Measurements from ENCODE around the gene ASPN.

The ASPN gene

DNA sequence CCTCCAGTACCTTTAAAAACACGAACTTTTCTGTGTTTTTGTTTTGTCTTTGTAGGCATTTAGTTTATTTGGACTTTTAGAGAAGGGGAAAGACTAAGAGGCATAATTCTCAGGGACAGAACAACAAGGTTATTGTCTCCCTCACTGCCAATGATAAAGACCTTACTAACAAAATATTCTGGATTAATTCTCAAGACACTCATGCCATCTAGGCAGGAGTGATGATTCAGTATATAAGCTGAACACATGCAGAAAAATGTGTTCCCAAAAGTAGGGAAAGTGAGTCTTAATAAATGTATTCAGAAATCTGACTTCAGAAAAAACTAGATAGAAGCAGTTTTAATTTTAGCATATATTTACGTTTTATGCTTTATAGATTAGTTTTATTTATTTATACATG, 17.4 kb upstream of the ASPN start:
- no peaks in the 10 kb centered on the region for H3K9me3 Mint-ChIP-seq
- ATAC-seq (replicated peaks; ENCODE audit: extremely low read depth, poor library complexity, severe bottlenecking), result no peak

DNA sequence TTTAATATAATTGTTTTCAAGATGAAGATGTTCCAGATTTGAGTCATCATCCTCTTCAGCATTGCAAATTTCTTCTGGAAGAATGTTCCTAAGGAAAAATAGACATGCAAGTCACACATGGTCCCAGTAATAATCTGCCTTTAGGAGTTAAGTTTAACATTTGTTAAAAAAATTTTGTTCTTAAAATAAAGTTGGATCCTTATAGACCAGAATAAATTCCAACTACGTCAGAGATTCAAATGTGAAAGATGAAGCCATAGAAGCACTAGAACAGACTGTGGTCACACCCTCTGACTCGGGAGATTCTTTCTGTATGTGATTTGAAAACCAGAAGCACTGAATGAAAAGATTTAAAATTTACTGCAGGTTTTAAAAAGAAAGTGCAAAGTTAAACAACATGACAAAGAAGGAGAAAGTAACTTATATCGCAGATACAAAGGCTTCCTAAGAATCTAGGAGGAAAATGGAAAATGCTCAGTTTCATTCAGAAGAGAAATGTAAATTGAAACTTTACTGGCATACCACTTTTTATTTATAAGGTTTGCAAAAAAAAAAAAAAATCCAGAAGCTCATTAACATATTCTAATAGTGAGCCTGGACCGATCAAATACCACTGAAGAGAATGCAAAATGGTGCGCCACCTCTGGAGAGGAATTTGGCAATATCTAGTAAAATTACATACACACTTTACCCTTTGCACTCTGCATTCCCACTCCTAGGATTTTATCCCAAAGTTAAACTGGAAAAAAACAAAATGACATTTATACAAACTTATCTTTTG, 14.3 kb upstream of the ASPN start:
- H3K9me3 Mint-ChIP-seq, result no peaks in the 10 kb centered on the region
- H3K4me1 Mint-ChIP-seq, result no peaks in the 10 kb centered on the region
- no peaks in the 10 kb centered on the region for H3K27me3 Mint-ChIP-seq
- ATAC-seq (replicated peaks; ENCODE audit: extremely low read depth, poor library complexity, severe bottlenecking) (no peak), DNase-seq (ENCODE audit: low spot score in 2 of 2) (no peak)
- no peak overlapping the region for H3K4me3 Mint-ChIP-seq
- no peaks in the 10 kb centered on the region for H3K36me3 Mint-ChIP-seq (ENCODE audit: insufficient read depth)
- no peak overlapping the region for H3K27ac Mint-ChIP-seq (ENCODE audit: low read depth)

More for the DNA sequence above, 17.4 kb upstream of the ASPN start:
- no peaks in the 10 kb centered on the region for H3K4me1 Mint-ChIP-seq
- H3K4me3 Mint-ChIP-seq, result no peak overlapping the region
- no peak overlapping the region for H3K27ac Mint-ChIP-seq (ENCODE audit: low read depth)
- no peaks in the 10 kb centered on the region for H3K27me3 Mint-ChIP-seq
- H3K36me3 Mint-ChIP-seq (ENCODE audit: insufficient read depth), result no peaks in the 10 kb centered on the region
- DNase-seq (ENCODE audit: low spot score in 2 of 2), result no peak

DNA sequence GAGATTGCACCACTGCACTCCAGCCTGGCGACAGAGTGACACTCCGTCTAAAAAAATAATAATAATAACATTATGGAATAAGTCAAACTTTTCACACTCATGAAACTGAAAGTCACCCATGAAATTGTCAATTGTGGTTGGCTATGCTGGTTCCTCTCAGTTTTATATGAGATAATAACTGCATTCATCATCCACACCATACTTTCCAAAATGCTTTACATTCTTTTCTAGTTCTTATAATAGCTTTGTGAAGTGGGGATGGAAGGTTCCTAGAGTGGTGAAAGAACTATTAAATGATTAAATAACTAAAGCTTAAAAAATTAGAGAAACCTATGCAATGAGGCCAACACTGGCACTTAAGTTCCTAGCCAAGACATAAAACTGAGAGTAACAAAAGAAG, 12.6 kb upstream of the ASPN start:
- no peak overlapping the region for H3K27ac Mint-ChIP-seq (ENCODE audit: low read depth)
- no peaks in the 10 kb centered on the region for H3K4me1 Mint-ChIP-seq
- no peak for DNase-seq (ENCODE audit: low spot score in 2 of 2)
- no peaks in the 10 kb centered on the region for H3K9me3 Mint-ChIP-seq
- H3K36me3 Mint-ChIP-seq (ENCODE audit: insufficient read depth), result no peaks in the 10 kb centered on the region
- H3K4me3 Mint-ChIP-seq, result no peak overlapping the region
- ATAC-seq (replicated peaks; ENCODE audit: extremely low read depth, poor library complexity, severe bottlenecking), result no peak
- no peaks in the 10 kb centered on the region for H3K27me3 Mint-ChIP-seq

DNA sequence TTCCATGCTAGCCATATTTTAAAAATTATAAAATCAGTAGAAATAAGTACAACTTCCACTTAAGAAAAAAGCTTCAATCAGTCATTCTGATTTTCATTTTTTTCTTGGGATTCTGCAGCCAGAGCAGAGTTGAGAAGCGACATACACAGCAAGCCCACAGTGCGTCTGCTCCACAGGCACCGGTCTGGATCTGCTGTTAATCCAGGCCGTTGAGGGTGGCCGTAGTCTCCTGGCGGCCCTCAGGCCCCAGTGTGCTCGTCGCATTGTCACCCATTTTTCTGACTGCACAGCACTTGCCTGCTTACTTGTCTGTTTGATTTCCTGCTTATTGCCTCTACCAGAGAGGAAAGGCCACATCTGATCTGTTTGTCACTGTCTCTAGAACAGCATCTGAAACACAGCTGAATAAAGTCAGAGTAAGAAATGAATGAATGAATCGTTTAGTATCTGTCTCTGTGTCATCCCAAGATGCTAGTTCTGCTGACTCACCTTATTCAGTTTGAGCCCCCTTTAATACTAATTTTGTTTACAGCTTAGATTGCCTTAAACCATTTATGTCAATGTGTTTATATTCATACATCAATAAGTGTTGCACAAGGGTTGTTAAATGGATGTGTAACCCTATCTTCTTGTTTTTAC, 11.6 kb upstream of the ASPN start:
- Mint-ChIP-seq H3K4me1 (no peaks in the 10 kb centered on the region), H3K27me3 (no peaks in the 10 kb centered on the region), H3K9me3 (no peaks in the 10 kb centered on the region), H3K27ac (ENCODE audit: low read depth) (no peak overlapping the region), H3K36me3 (ENCODE audit: insufficient read depth) (no peaks in the 10 kb centered on the region), H3K4me3 (no peak overlapping the region)
- ATAC-seq (replicated peaks; ENCODE audit: extremely low read depth, poor library complexity, severe bottlenecking) (no peak), DNase-seq (ENCODE audit: low spot score in 2 of 2) (no peak)

DNA sequence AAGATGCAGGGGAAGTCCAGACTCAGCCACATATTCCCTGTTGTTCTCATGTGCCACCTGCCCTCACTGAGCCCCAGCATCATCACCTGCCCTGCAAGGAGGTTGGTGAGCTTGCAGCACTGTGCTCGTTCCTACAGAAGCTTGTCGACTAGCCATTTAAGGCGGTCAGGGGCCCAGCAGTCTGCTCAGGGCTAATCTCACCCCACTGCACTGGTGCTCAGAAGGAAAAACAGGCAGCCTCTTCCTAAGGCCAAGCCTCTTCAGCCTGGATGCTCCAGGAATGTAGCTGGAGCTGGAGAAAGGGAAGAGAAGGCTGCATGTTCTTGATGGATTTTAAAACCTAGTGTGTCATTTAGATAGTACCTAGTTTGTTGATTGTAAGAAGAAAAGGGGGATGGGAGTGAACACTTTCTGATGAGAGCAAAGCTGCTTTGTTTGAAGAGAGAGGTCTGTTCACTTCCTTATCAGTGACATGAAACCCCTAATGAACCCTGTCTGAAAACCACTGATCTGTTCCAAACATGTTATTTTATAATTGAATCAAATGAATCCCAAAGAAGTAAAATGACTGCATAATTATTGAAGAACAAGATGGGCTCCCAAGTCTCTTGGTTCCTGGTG, 10.6 kb upstream of the ASPN start:
- ATAC-seq (replicated peaks; ENCODE audit: extremely low read depth, poor library complexity, severe bottlenecking) (no peak), DNase-seq (ENCODE audit: low spot score in 2 of 2) (no peak)
- Mint-ChIP-seq H3K36me3 (ENCODE audit: insufficient read depth) (no peaks in the 10 kb centered on the region), H3K27ac (ENCODE audit: low read depth) (no peak overlapping the region), H3K4me3 (no peak overlapping the region), H3K4me1 (no peaks in the 10 kb centered on the region), H3K27me3 (no peaks in the 10 kb centered on the region), H3K9me3 (no peaks in the 10 kb centered on the region)

DNA sequence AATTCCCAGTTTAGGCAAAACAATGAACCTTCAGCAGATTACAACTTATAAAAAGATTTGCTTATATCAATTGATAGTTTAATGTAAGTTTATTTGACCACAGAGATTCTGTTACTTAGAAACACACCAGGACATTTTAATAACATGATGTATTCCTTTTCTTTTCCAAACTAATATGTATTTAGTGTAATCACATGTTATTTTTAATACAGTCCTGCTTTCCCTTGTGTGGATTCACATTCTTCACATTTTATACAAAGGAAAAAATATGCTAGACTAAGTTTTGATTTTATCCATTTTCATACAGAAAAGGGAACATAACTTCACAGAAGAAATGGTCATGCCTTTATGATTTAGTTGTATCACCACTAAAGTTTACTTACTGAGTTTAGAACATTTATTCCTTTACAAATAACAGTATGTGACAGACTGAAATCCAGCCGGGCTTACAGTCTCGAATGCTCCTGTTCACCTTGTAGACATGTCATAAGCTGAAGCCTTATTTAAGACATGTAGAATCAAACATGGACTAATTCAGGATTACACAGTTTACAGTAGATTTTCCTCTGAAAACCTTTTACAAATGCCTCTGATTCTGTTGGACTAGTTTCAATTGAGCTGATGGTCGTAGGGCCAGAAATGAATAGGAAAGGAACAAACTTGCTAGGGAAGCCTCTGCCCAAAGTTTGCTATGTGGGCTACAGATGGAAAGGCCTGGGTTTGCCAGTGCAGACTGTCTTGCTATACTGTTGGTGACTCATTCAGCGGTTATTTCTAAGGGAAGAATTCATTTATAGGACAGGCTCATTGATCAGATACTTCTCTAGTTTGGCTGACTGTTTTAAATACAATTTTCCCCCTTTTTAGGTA, 6.6 kb upstream of the ASPN start:
- no peaks in the 10 kb centered on the region for H3K27me3 Mint-ChIP-seq
- no peak for DNase-seq (ENCODE audit: low spot score in 2 of 2)
- no peak overlapping the region for H3K4me3 Mint-ChIP-seq
- H3K9me3 Mint-ChIP-seq, result no peaks in the 10 kb centered on the region
- H3K27ac Mint-ChIP-seq (ENCODE audit: low read depth), result no peak overlapping the region
- ATAC-seq (replicated peaks; ENCODE audit: extremely low read depth, poor library complexity, severe bottlenecking), result no peak
- H3K36me3 Mint-ChIP-seq (ENCODE audit: insufficient read depth), result no peaks in the 10 kb centered on the region
- H3K4me1 Mint-ChIP-seq, result no peaks in the 10 kb centered on the region

DNA sequence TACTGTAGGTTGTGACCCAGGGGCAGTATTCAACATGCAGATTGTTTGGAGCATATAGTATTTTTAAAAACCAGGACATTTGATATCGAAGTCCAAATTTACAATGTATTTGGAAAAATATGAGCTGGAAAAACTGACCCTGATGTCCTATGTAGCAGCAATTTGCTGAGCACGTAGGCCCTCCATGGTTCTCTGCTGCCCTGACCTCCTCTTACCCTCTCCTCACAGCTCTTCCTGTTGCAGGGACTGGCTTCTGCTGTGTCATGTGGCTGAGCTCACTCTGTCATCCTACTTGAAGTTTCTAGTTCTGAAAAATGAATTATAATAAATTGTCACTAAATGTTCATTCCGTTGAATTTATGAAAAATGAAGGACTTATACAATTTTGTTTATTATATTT, 4.1 kb upstream of the ASPN start:
- Mint-ChIP-seq H3K27ac (ENCODE audit: low read depth) (no peak overlapping the region), H3K36me3 (ENCODE audit: insufficient read depth) (no peaks in the 10 kb centered on the region), H3K9me3 (no peaks in the 10 kb centered on the region), H3K4me3 (no peak overlapping the region), H3K27me3 (no peaks in the 10 kb centered on the region), H3K4me1 (peaks cover 1% of the 10 kb centered on the region)
- ATAC-seq (replicated peaks; ENCODE audit: extremely low read depth, poor library complexity, severe bottlenecking) (no peak), DNase-seq (ENCODE audit: low spot score in 2 of 2) (no peak)

DNA sequence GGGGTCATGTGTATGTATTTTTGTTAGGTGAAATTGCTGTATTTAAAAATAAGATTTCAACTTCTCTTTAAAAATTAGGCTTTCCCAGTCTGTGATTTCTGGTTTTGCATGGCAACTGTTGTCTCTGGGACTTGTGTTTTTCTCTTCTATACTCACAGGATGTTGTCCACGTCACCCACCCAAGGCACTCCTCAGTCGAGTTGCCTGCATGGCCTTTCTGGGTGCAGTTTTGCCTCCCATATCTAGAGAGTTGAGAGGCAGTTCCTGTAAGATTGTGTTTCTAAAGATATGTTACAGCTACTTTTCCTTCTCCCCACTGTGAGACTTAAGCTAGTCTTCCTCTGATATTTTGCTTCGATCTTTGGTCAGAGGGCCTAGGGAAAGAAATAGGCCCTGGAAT, 2.3 kb upstream of the ASPN start:
- Mint-ChIP-seq H3K27me3 (no peaks in the 10 kb centered on the region), H3K36me3 (ENCODE audit: insufficient read depth) (no peaks in the 10 kb centered on the region), H3K27ac (ENCODE audit: low read depth) (no peak overlapping the region), H3K9me3 (no peaks in the 10 kb centered on the region), H3K4me1 (peaks cover 7% of the 10 kb centered on the region), H3K4me3 (no peak overlapping the region)
- ATAC-seq (replicated peaks; ENCODE audit: extremely low read depth, poor library complexity, severe bottlenecking), result no peak
- no peak for DNase-seq (ENCODE audit: low spot score in 2 of 2)

DNA sequence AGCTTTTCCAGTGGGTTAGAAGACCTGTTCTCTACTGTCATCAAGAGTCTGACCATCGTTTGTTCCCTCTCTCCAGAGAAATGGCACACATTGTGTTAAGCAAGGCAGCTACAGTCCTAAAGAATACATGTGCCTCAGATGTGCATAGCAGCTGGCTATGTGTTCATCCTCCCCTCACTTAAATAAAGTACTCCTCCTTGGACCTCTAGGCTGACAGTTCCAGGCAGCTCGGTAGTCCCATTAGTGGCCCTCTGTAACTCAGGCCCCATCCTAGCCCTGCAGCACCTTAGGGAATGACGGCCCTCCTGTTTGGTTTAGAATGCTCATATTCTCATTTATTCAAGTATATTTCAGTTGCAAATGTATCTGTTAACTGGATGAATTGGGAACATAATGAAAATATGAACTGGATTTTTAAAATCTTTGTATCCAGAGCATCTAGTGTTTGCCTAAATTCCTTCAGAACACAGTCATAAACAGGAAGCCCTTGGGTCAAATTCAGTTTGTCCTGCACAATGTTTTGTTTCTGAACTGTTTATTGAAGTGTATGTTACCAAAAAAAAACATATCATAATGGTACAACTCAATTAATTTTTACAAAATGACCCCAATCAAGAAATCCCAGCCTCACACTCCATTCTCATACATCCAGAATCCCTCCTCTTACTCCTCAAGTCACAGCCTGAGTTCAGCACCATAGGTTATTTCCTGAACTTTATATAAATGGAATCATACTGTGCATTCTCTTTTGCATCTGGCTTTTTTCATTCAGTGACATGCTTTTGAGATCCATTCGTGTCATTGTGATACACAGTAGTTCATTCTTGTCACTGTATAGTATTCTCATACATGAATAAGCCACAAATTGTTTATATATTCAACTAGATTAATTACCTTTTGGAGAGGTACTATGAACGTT, 1.6 kb upstream of the ASPN start:
- H3K27me3 Mint-ChIP-seq, result no peaks in the 10 kb centered on the region
- peaks cover 7% of the 10 kb centered on the region for H3K4me1 Mint-ChIP-seq
- no peaks in the 10 kb centered on the region for H3K9me3 Mint-ChIP-seq
- DNase-seq (ENCODE audit: low spot score in 2 of 2), result no peak
- no peaks in the 10 kb centered on the region for H3K36me3 Mint-ChIP-seq (ENCODE audit: insufficient read depth)
- no peak overlapping the region for H3K4me3 Mint-ChIP-seq
- H3K27ac Mint-ChIP-seq (ENCODE audit: low read depth), result no peak overlapping the region
- no peak for ATAC-seq (replicated peaks; ENCODE audit: extremely low read depth, poor library complexity, severe bottlenecking)

DNA sequence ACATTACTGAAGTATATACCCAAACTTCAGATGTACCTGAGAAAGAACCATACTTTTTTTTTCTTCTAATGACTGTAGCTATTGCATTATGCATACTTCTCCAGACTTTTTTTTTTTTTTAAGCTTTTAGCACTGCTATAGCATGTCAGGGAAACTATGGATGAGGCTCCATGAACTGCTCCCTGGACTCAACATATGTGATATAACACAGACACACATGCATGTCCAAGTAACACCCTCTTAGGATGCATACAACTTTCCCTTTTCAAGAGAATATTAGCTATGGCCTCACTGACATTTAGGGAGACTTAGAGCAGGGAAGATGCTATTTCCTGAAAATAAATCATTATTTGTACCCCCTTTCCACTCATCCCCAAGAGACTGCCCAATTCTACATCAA, 499 bp upstream of the ASPN start:
- DNase-seq (ENCODE audit: low spot score in 2 of 2) (no peak), ATAC-seq (replicated peaks; ENCODE audit: extremely low read depth, poor library complexity, severe bottlenecking) (no peak)
- no peak overlapping the region for H3K27ac Mint-ChIP-seq (ENCODE audit: low read depth)
- no peak overlapping the region for H3K4me3 Mint-ChIP-seq
- peaks cover 7% of the 10 kb centered on the region for H3K4me1 Mint-ChIP-seq
- H3K36me3 Mint-ChIP-seq (ENCODE audit: insufficient read depth), result no peaks in the 10 kb centered on the region
- H3K27me3 Mint-ChIP-seq, result no peaks in the 10 kb centered on the region
- H3K9me3 Mint-ChIP-seq, result no peaks in the 10 kb centered on the region

DNA sequence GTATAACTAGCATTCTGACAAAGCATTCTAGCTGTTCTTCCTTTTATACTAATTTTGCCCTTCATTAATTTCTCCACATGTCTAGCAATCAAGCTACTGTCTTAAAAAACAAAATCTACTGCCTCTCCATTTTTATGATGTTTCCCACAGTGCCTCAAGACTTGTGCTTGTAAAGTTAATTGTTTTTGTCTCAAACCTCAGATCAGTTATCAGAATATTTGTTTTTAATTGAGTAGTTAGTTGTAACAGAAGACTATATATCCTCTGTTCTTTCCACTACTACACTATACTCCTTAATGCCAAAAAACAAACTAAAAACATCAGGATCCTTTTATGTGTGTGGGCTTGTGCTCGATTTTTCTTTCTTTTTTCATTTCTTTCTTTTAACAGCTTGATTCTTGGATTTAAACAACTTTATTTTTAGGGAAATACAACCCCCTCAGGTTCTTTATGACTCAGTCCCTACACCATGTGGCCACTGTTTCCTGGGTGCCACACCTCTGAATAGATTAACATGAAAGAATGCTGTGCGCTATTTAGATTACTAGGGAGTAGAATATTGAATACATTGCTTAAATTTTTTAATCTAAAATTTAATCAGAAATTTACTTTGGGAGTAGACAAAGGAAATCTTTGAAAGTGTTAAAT, 1.2 kb downstream of the ASPN start:
- no peak overlapping the region for H3K27ac Mint-ChIP-seq (ENCODE audit: low read depth)
- ATAC-seq (replicated peaks; ENCODE audit: extremely low read depth, poor library complexity, severe bottlenecking) (no peak), DNase-seq (ENCODE audit: low spot score in 2 of 2) (no peak)
- peaks cover 7% of the 10 kb centered on the region for H3K4me1 Mint-ChIP-seq
- H3K27me3 Mint-ChIP-seq, result no peaks in the 10 kb centered on the region
- H3K9me3 Mint-ChIP-seq, result no peaks in the 10 kb centered on the region
- no peaks in the 10 kb centered on the region for H3K36me3 Mint-ChIP-seq (ENCODE audit: insufficient read depth)
- no peak overlapping the region for H3K4me3 Mint-ChIP-seq

All from central memory CD8-positive, alpha-beta T cell (primary cell).